Breast epithelium (tissue), 3 donors: ENCODE measurements around the gene CEP85L.

Experiments used
- POLR2A ChIP-seq: fragments of 450-650 bp; IDR thresholded peaks from one replicate; pipeline ENCODE4 v1.6.1; 2016; ENCODE audit warnings: antibody characterized with exemption, mild to moderate bottlenecking, moderate library complexity
- POLR2AphosphoS5 ChIP-seq, 3 donors: sonication (generic); formaldehyde crosslinking; IDR thresholded peaks; one replicate each; pipeline ENCODE4 v1.6.1; 2017; ENCODE audit warnings: antibody characterized with exemption in 3 of 3
- TF ChIP-seq, protein P1 (sequence below), 3 donors: fragments of 450-650 bp; IDR thresholded peaks; one replicate each; pipeline ENCODE4 v1.5.1; 2016 to 2017; ENCODE audit warnings: antibody characterized with exemption in 3 of 3, mild to moderate bottlenecking in 3 of 3, moderate library complexity in 3 of 3

- TF ChIP-seq, protein P1, sequence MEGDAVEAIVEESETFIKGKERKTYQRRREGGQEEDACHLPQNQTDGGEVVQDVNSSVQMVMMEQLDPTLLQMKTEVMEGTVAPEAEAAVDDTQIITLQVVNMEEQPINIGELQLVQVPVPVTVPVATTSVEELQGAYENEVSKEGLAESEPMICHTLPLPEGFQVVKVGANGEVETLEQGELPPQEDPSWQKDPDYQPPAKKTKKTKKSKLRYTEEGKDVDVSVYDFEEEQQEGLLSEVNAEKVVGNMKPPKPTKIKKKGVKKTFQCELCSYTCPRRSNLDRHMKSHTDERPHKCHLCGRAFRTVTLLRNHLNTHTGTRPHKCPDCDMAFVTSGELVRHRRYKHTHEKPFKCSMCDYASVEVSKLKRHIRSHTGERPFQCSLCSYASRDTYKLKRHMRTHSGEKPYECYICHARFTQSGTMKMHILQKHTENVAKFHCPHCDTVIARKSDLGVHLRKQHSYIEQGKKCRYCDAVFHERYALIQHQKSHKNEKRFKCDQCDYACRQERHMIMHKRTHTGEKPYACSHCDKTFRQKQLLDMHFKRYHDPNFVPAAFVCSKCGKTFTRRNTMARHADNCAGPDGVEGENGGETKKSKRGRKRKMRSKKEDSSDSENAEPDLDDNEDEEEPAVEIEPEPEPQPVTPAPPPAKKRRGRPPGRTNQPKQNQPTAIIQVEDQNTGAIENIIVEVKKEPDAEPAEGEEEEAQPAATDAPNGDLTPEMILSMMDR (IDR thresholded peaks at IDR 0.05), result no peak
- TF ChIP-seq POLR2A (no peak), POLR2AphosphoS5 (IDR thresholded peaks at IDR 0.05) (no peak)
Observed at GRCh38 chr6:118660218-118660569, 8.8 kb upstream of the CEP85L start.
